HG03342 (cell line): ENCODE data around the gene KRT6A.
"Not testable (repeated sequence)": the region's sequence is repeated elsewhere in the genome, so short reads cannot be mapped to it uniquely, and the experiment has no call there.

Source experiments
- ATAC-seq: cut with Tn5 transposase; IDR thresholded peaks from one replicate; pipeline ENCODE4 v1.9.1; 2021; ENCODE audit warnings: mild to moderate bottlenecking, moderate library complexity; ENCODE audit not compliant: unreplicated experiment

Gene KRT6A

GRCh38 chr12:52506858-52507715, 14.0 kb upstream of the KRT6A start:
- ATAC-seq, result no peak

GRCh38 chr12:52502877-52503276, 9.8 kb upstream of the KRT6A start:
- no peak for ATAC-seq

GRCh38 chr12:52501490-52501889, 8.4 kb upstream of the KRT6A start:
- no peak for ATAC-seq

GRCh38 chr12:52500574-52500973, 7.5 kb upstream of the KRT6A start:
- ATAC-seq, result not testable (repeated sequence)

- ATAC-seq, result no peak
These were observed 6.9 kb upstream of the KRT6A start for GRCh38 chr12:52499806-52500560.

- ATAC-seq, result no peak
These were observed 5.9 kb upstream of the KRT6A start for GRCh38 chr12:52498946-52499345.

- ATAC-seq, result no peak
These were observed 4.9 kb upstream of the KRT6A start for GRCh38 chr12:52497975-52498374.

GRCh38 chr12:52496590-52497071, 3.6 kb upstream of the KRT6A start:
- no peak for ATAC-seq

- no peak for ATAC-seq
These were observed 3.0 kb upstream of the KRT6A start for GRCh38 chr12:52496054-52496453.

GRCh38 chr12:52495389-52495788, 2.3 kb upstream of the KRT6A start:
- no peak for ATAC-seq

GRCh38 chr12:52494518-52494917, 1.5 kb upstream of the KRT6A start:
- ATAC-seq, result no peak

GRCh38 chr12:52494100-52494499, 1.0 kb upstream of the KRT6A start:
- no peak for ATAC-seq

GRCh38 chr12:52492405-52492804, 652 bp downstream of the KRT6A start:
- ATAC-seq, result not testable (repeated sequence)

GRCh38 chr12:52491495-52491894, 1.6 kb downstream of the KRT6A start:
- not testable (repeated sequence) for ATAC-seq

GRCh38 chr12:52488736-52489135, 4.3 kb downstream of the KRT6A start:
- ATAC-seq, result no peak

- not testable (repeated sequence) for ATAC-seq
These were observed 5.2 kb downstream of the KRT6A start for GRCh38 chr12:52487744-52488443.

GRCh38 chr12:52487211-52487610, 5.8 kb downstream of the KRT6A start:
- no peak for ATAC-seq

- ATAC-seq, result no peak
These were observed 6.6 kb downstream of the KRT6A start for GRCh38 chr12:52486166-52487105.

- ATAC-seq, result no peak
These were observed 13.0 kb downstream of the KRT6A start for GRCh38 chr12:52480073-52480472.

GRCh38 chr12:52477651-52478050, 15.4 kb downstream of the KRT6A start:
- ATAC-seq, result no peak
